AG04450 (cell line): ENCODE results near the gene DNAJC4. TPM values are rescaled to one million over a fixed set of nuclear protein-coding genes. Genes with fewer than 3 reads are reported as not detected.

ENCODE experiments used
- CTCF ChIA-PET: fragments of 300-600, 350-600 bp; formaldehyde crosslinking; extraction: SDS; loops from one replicate; lab custom pipeline; 2022; ENCODE audit warnings: antibody characterized with exemption, inconsistent platforms; lab: Charles Lee
- POLR2A ChIA-PET: fragments of 350-600 bp; formaldehyde crosslinking; extraction: SDS; loops from one replicate; lab custom pipeline; 2021; ENCODE audit warnings: antibody characterized with exemption, inconsistent platforms; lab: Yijun Ruan, JAX
- DNase-seq: peaks from one replicate; pipeline ENCODE4 v3.0.0-alpha.2; 2011; ENCODE audit warnings: low read depth, low spot score
- H3K27ac ChIP-seq: one replicate; pipeline ENCODE4 v1.5.1; 2012; ENCODE audit warnings: low read depth, low read length, control low read depth
- H3K27me3 ChIP-seq: one replicate; pipeline ENCODE4 v1.6.0; 2012; ENCODE audit warnings: low read length; ENCODE audit not compliant: control insufficient read depth, insufficient read depth
- H3K4me3 ChIP-seq: 2 replicates; pipeline ENCODE4 v1.5.1; 2011; ENCODE audit warnings: mild to moderate bottlenecking, low read depth, low read length, control low read depth
- H3K9me3 ChIP-seq: 2 replicates; pipeline ENCODE4 v1.5.1; 2012; ENCODE audit warnings: low read length; ENCODE audit not compliant: control insufficient read depth, insufficient read depth
- CTCF ChIP-seq: IDR thresholded peaks from 2 replicates; pipeline ENCODE4 v1.5.1; 2011; ENCODE audit warnings: low read depth, low read length, control low read depth, inconsistent platforms
- polyA plus RNA-seq: library from polyadenylated mRNA; depleted of rRNA; stranded (reverse); fragments of >200 nt; gene quantifications from 2 replicates; pipeline ENCODE4 v1.2.3, GENCODE V29; 2011

Gene DNAJC4
- polyA plus RNA-seq, 1 experiment = 18.7 TPM

GRCh38 chr11:64223001-64223651, 7.2 kb upstream of the DNAJC4 start:
- no peak for TF ChIP-seq CTCF
- Histone ChIP-seq H3K9me3 (no peaks in the 10 kb centered on the region; the same call in 1 of the 2 replicates), H3K4me3 (no peak overlapping the region), H3K27ac (no peak overlapping the region), H3K27me3 (no peaks in the 10 kb centered on the region)
- DNase-seq = no peak
- ChIA-PET POLR2A (interaction anchor here (1.5 to 1.8 kb wide), 2 partner anchors 13 to 35 kb away, joined by 4 to 6 read pairs; no protein-coding TSS in a partner anchor), CTCF (interaction anchor here (0.5 to 2.1 kb wide), 4 partner anchors 78 to 316 kb away, joined by 3 to 6 read pairs (median 4); partner anchors contain the start of gene CATSPERZ)

GRCh38 chr11:64224151-64224890, 6.0 kb upstream of the DNAJC4 start:
- no peak for TF ChIP-seq CTCF
- H3K4me3 ChIP-seq = no peak overlapping the region
- no peaks in the 10 kb centered on the region for H3K27me3 ChIP-seq
- no peak overlapping the region for H3K27ac ChIP-seq
- DNase-seq = no peak
- H3K9me3 ChIP-seq = no peaks in the 10 kb centered on the region; the same call in 1 of the 2 replicates
- ChIA-PET POLR2A (interaction anchor here (0.5 to 1.8 kb wide), 3 partner anchors 7 to 36 kb away, joined by 4 to 6 read pairs (median 6); no protein-coding TSS in a partner anchor), CTCF (interaction anchor here (1.0 to 3.8 kb wide), 3 partner anchors 19 to 78 kb away, joined by 3 to 13 read pairs (median 6); partner anchors contain the start of gene CATSPERZ)

- POLR2A ChIA-PET = interaction anchor here (0.5 to 2.2 kb wide), 5 partner anchors 8 to 40 kb away, joined by 4 to 8 read pairs (median 6); partner anchors contain the start of gene STIP1
- no peak overlapping the region for H3K27ac ChIP-seq
These were observed 5.3 kb upstream of the DNAJC4 start for GRCh38 chr11:64224891-64225607.

More at GRCh38 chr11:64224891-64225607, 5.3 kb upstream of the DNAJC4 start:
- Histone ChIP-seq H3K9me3 (no peaks in the 10 kb centered on the region; the same call in 1 of the 2 replicates), H3K27me3 (no peaks in the 10 kb centered on the region), H3K4me3 (peak overlapping the region; percentile 89)
- TF ChIP-seq CTCF = no peak
- DNase-seq = no peak
- CTCF ChIA-PET = interaction anchor here (2.1 to 3.8 kb wide), 2 partner anchors 20 to 76 kb away, joined by 6 to 13 read pairs; partner anchors contain the start of gene CATSPERZ
